HG03159 (cell line): ENCODE data around the gene NR4A2.
"Not testable (repeated sequence)": the region's sequence is repeated elsewhere in the genome, so short reads cannot be mapped to it uniquely, and the experiment has no call there.

Source experiments
- ATAC-seq: cut with Tn5 transposase; IDR thresholded peaks from one replicate; pipeline ENCODE4 v1.9.1; 2021; ENCODE audit warnings: mild to moderate bottlenecking, moderate library complexity; ENCODE audit not compliant: unreplicated experiment

NR4A2 gene

DNA sequence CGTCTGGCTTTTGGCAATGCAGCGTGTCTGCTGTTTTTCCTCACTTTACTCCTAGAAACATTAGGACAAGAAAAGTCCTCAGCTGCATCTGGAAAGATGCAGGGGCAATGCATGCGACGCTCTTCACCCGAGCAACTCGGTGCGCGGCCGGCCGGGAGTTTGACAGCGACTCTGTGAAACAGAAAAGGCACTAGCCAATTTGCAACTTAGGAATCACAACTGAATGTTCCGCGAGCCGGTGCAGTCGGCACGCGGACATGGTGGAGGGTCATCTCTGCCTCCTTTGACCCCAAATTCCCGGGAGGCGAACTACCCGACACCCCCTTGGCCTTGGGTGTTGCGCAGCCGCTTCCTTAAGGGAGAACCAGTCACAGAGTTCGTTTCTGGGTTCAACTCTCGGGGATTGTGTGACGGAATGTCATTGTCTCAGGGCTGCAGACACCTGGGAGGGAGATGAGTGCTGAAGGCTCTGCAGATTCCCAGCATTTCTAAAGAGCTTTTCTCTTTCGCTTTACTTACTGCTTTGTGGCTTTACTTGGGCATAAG is 9.8 kb downstream of the NR4A2 start:
- ATAC-seq, result no peak

GRCh38 chr2:156322051-156322685 is 10.4 kb downstream of the NR4A2 start:
- peak; percentile 48 for ATAC-seq

DNA sequence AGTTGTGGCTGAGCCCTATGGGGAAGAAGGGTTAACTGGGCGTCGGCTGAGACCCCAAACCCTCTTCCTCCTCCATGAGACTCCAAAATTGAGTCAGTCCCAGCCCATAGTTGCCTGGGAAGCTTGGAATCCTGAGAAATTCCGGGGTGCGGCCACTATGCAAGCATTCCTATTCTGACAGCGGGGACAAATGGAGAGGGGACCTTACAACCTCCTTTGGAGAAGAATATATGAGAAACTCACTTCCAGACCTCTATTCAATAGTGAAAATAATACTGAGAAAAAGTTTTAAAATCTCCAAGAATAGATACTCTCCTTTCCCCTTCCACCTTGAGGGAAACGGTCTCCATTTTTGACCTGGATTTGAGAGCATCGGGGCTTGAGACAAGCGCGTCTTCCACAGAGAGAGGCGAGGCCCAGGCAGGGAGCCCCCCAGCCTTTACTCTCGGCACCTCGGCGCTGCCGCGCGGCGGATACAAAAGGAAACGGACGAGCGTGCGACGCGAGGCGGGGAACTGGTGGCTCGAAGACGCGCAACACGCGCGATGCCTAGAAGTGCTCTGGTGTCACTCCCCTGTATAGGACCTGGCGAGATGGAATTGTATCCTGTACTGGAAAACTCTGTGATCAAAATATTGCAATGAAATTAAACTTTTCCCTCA is 11.1 kb downstream of the NR4A2 start:
- no peak for ATAC-seq

GRCh38 chr2:156320486-156321098 is 11.9 kb downstream of the NR4A2 start:
- no peak for ATAC-seq

DNA sequence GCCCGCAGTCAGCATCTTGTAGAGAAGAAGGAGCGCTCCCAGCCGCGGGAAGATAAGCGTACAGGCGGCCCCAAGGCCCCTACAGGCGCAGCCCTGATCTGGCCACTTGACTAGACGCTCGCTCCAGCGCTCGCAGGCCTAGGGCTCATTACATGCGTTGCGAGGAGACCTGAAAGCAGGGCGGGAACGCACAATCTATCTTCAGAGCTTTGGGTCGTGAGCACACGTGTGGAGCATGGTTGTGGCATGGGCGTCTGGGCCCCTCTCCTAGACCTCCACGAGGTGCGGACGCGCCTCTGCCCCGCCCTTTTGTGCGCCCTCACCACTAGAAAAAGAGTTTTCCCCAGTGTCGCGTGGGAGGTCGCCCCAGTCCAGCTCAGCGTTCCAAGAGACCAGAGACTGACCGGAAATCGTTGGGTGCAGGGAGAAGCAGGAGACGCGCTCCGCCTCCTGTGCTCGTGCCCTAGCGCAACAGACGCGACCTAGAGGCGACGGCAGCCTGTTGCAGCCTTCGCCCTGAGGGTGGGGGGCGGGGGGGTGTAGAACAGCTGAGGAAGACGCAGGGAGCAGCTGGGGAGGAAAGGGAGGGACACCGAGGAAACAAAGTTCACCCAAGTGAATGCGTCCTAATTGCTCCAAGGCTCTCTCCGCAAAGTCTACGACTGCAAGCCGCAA is 12.6 kb downstream of the NR4A2 start:
- ATAC-seq, result no peak

DNA sequence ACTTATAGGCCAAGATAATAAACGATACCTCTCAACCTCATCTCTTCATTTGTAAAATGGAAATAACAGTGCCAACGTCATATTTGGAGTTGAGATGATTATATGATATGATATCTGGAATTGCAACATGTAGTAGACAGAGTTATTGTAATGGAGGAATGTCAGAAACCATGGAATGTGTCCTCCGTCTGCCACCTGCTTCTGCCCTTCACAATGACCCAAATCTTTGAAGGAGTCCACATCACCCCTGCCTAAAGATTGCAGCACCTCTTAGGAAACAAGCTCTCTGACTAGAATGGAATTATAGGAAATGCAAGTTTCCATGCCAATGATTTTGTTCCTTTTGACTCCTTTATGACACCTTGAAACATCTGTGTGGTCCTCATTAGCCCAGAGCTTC is 14.9 kb downstream of the NR4A2 start:
- ATAC-seq, result no peak

DNA sequence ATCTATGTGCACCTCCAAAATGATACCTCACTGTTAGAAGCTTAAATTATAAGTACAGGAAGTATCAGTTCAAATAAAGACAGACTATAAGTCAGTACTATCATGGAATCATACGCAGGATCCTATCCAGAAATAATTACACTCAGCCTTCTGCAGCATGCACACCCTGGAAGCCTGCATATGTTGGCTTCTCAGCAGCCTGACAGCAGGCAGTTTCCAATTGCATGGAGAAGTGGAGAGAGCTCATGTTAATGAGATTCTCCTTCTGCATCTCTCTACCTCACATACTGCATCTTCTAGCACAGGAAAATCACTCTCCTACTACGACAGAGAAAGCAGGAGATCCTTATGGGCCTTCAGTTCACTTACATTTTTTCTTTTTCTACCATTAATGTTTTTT is 20.5 kb downstream of the NR4A2 start:
- no peak for ATAC-seq

DNA sequence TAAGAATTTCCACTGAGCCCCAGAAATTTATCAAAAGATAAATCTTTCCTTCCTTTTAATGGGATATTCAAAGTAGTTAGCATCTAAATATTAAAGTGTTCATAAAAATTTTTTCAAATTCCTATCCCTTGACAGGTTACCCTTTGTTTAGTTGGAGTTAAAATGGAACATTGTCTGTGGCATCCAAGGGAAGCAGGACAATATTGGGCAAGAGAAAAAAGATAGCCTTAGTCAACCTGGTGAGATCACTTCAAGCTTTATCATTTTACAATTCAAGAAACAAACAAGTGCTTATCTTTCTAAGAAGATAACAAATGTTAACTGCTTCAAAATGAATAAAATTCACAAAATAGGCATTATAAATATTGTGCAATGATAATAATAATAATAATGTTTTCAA is 21.7 kb downstream of the NR4A2 start:
- ATAC-seq, result no peak

DNA sequence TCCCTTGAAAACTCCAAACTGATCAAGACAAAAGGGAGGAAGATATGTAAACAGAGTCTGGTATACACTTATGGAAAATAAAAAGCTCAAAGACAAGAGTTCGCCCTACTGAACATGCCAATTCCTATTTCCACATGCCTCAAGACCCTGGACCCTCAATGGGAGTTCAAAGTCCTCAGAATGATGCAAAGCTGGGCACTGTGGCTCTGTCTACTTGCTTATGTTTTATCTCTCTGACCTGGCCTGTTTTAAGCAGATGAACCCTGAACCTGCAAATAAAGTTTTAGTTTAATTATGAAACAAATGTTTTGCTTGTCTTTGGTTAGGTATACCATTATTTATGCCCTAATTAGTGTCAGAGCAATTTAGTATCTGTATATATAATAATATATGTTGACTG is 22.6 kb downstream of the NR4A2 start:
- ATAC-seq, result no peak

DNA sequence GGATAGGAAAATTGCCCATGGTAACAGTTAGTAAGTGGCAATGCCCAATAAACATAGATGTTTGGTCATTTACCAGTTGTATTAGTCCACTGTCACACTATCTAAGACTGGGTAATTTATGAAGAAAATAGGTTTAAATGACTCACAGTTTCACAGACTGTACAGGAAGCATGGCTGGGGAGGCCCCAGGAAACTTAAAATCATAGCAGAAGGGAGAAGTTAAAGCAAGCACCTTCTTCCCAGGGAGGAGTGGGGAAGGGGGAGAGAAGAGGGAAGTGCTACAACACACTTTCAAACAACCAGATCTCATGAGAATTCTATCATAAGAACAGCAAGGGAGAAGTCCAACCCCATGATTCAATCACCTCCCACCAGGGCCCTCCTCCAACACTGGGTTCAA is 23.4 kb downstream of the NR4A2 start:
- no peak for ATAC-seq

- ATAC-seq, result no peak
Measured at GRCh38 chr2:156306821-156307220, 25.7 kb downstream of the NR4A2 start.

GRCh38 chr2:156305121-156305520 is 27.4 kb downstream of the NR4A2 start:
- no peak for ATAC-seq

DNA sequence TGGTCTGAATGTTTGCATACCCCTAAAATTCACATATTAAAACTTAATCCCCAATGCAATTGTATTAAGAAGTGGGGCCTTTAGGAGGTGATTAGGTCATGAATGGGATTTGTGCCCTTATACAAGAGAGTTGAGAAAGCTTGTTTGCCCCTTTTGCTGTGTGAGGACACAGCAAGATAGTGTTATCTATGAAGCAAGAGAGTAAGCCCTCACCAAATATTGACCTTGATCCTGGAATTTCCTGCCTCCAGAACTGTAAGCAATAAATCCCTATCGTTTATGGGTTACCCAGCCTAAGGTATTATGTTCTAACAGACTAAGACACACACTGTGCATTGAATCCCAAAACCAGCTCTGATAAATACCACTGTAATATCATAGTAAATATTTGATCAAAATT is 32.2 kb downstream of the NR4A2 start:
- no peak for ATAC-seq

DNA sequence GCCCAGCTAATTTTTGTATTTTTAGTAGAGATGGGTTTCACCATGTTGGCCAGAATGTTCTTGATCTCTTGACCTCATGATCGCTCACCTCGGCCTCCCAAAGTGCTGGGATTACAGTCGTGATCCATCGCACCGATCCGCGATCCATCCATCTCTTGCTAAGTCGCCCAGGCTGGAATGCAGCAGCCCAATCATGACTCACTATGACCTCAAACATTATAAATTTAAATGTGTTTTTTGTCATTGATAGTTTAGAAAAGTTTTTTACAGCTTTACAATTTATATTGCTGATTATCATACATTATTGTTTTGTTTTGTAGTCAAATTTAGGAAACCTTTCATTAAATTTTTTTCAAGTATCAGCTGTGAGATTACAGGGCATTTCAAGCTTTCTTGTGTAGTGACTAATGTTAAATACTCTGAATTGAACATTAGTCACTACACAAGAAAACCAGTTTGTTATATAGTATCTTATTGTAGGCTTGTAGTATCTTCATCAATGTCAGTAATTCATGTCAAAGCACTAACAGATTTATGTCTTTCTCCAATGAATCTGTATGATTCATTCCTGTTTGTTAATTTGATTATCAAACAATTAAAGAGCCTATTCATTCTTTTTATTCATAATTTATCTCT is 37.5 kb downstream of the NR4A2 start:
- ATAC-seq, result no peak

- ATAC-seq, result not testable (repeated sequence)
Measured at GRCh38 chr2:156293382-156293781, 39.1 kb downstream of the NR4A2 start.

- ATAC-seq, result no peak
Measured at GRCh38 chr2:156279446-156280150, 52.9 kb downstream of the NR4A2 start.
